ENCODE results near the gene DNAH5. TPM values are rescaled to one million over a fixed set of nuclear protein-coding genes. Genes with fewer than 3 reads are reported as not detected.

Gene DNAH5
- polyA plus RNA-seq, 1 donor (not counting 4 experiments of a cell fraction or from before 2014, with no cell fraction given): 0.73 TPM

DNA sequence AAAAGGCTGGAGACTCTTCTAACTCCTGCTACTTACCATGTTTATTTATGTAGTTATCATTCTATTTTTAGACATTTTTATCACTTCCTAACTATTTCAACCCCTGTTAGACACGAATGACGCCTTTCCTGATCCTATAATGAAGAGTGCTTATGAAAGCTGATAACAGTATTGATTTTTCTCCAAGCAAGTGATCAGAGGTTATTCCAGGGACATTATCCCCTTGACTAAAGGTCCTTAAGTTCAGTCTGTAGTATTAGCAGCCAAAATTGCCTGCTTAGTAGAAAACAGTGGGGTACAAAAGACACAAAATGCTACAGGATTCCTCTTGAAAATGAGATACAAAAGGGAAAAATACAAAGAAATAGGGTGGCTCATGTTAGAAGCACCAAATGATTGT, 235.6 kb downstream of the DNAH5 start:
- DNase-seq (ENCODE audit: low read depth, low spot score): no peak
- H3K4me1 ChIP-seq (ENCODE audit: control insufficient read depth, extremely low read depth, insufficient read depth, low read length): no peaks in the 10 kb centered on the region
- TF ChIP-seq EZH2 (IDR thresholded peaks at IDR 0.05; ENCODE audit: low read length): no peak
- no peaks in the 10 kb centered on the region for H3K9me1 ChIP-seq (ENCODE audit: control insufficient read depth, extremely low read depth, insufficient read depth, low read length)
- no peak overlapping the region for H3K4me3 ChIP-seq (ENCODE audit: control insufficient read depth in 2 of 3, extremely low read depth in 1 of 3, insufficient read depth in 2 of 3, low read depth in 1 of 3, low read length in 3 of 3)
- no peak overlapping the region for H3K27ac ChIP-seq (ENCODE audit: control insufficient read depth, insufficient read depth, low read length)
- H4K20me1 ChIP-seq (ENCODE audit: control insufficient read depth, extremely low read depth, insufficient read depth, low read length): no peaks in the 10 kb centered on the region
- H3K27me3 ChIP-seq (ENCODE audit: control insufficient read depth, extremely low read depth, insufficient read depth, low read length): no peaks in the 10 kb centered on the region
- H3K9me3 ChIP-seq (ENCODE audit: control insufficient read depth, low read depth, low read length): no peaks in the 10 kb centered on the region
- FAIRE-seq: no peak
- dilution Hi-C loops (cut with MboI; ENCODE audit: extremely low pct_ligation_motif_present, low sequenced_read_pairs): no loop called here
- H3K4me2 ChIP-seq (ENCODE audit: control insufficient read depth, extremely low read depth, insufficient read depth, low read depth, low read length): no peak overlapping the region
- H3K36me3 ChIP-seq (ENCODE audit: control insufficient read depth in 2 of 2, extremely low read depth in 1 of 2, insufficient read depth in 2 of 2, low read length in 2 of 2): no peaks in the 10 kb centered on the region
- H3K79me2 ChIP-seq (ENCODE audit: control insufficient read depth, insufficient read depth, low read length): no peaks in the 10 kb centered on the region
- no peak overlapping the region for H3K9ac ChIP-seq (ENCODE audit: control insufficient read depth, extremely low read depth, insufficient read depth, low read length)
- H2AFZ ChIP-seq (ENCODE audit: control insufficient read depth, low read length): no peak overlapping the region

DNA sequence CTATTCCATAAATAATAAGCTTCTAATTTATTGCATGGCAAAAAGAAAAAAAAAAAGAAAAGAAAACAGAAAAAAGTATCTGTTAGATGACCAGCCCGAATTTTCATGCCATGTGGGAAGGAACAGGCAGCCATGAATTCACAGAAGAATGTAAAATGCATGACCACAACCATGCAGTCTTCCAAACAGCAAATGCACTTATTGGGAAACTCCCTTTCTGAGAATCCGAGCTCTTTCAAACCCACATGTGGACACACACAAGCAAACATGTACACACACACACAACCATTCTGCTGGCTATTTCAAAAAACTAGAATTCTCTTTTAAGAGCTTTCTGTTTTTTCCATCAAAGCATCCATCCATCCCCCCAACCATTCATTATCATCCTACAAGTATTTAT, 236.1 kb downstream of the DNAH5 start:
- TF ChIP-seq EZH2 (IDR thresholded peaks at IDR 0.05; ENCODE audit: low read length): no peak
- TF ChIP-seq, protein P1, sequence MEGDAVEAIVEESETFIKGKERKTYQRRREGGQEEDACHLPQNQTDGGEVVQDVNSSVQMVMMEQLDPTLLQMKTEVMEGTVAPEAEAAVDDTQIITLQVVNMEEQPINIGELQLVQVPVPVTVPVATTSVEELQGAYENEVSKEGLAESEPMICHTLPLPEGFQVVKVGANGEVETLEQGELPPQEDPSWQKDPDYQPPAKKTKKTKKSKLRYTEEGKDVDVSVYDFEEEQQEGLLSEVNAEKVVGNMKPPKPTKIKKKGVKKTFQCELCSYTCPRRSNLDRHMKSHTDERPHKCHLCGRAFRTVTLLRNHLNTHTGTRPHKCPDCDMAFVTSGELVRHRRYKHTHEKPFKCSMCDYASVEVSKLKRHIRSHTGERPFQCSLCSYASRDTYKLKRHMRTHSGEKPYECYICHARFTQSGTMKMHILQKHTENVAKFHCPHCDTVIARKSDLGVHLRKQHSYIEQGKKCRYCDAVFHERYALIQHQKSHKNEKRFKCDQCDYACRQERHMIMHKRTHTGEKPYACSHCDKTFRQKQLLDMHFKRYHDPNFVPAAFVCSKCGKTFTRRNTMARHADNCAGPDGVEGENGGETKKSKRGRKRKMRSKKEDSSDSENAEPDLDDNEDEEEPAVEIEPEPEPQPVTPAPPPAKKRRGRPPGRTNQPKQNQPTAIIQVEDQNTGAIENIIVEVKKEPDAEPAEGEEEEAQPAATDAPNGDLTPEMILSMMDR (optimal IDR thresholded peaks at IDR 0.05 in 1 of 3, IDR thresholded peaks at IDR 0.05 in 1 of 3, conservative IDR thresholded peaks at IDR 0.05 in 1 of 3; ENCODE audit: extremely low read depth in 1 of 3, insufficient read depth in 2 of 3, low read length in 3 of 3): no peak
- no peak overlapping the region for H3K4me3 ChIP-seq (ENCODE audit: control insufficient read depth in 2 of 3, extremely low read depth in 1 of 3, insufficient read depth in 2 of 3, low read depth in 1 of 3, low read length in 3 of 3)
- no peak overlapping the region for H3K4me2 ChIP-seq (ENCODE audit: control insufficient read depth, extremely low read depth, insufficient read depth, low read depth, low read length)
- no peaks in the 10 kb centered on the region for H4K20me1 ChIP-seq (ENCODE audit: control insufficient read depth, extremely low read depth, insufficient read depth, low read length)
- H3K27me3 ChIP-seq (ENCODE audit: control insufficient read depth, extremely low read depth, insufficient read depth, low read length): no peaks in the 10 kb centered on the region
- H3K9ac ChIP-seq (ENCODE audit: control insufficient read depth, extremely low read depth, insufficient read depth, low read length): no peak overlapping the region
- no peaks in the 10 kb centered on the region for H3K4me1 ChIP-seq (ENCODE audit: control insufficient read depth, extremely low read depth, insufficient read depth, low read length)
- H3K79me2 ChIP-seq (ENCODE audit: control insufficient read depth, insufficient read depth, low read length): no peaks in the 10 kb centered on the region
- FAIRE-seq (no peak), DNase-seq (ENCODE audit: low read depth, low spot score) (no peak)
- dilution Hi-C loops (cut with MboI; ENCODE audit: extremely low pct_ligation_motif_present, low sequenced_read_pairs): no loop called here
- no peak overlapping the region for H2AFZ ChIP-seq (ENCODE audit: control insufficient read depth, low read length)
- no peaks in the 10 kb centered on the region for H3K9me1 ChIP-seq (ENCODE audit: control insufficient read depth, extremely low read depth, insufficient read depth, low read length)
- H3K9me3 ChIP-seq (ENCODE audit: control insufficient read depth, low read depth, low read length): no peaks in the 10 kb centered on the region
- no peaks in the 10 kb centered on the region for H3K36me3 ChIP-seq (ENCODE audit: control insufficient read depth in 2 of 2, extremely low read depth in 1 of 2, insufficient read depth in 2 of 2, low read length in 2 of 2)
- H3K27ac ChIP-seq (ENCODE audit: control insufficient read depth, insufficient read depth, low read length): no peak overlapping the region

DNA sequence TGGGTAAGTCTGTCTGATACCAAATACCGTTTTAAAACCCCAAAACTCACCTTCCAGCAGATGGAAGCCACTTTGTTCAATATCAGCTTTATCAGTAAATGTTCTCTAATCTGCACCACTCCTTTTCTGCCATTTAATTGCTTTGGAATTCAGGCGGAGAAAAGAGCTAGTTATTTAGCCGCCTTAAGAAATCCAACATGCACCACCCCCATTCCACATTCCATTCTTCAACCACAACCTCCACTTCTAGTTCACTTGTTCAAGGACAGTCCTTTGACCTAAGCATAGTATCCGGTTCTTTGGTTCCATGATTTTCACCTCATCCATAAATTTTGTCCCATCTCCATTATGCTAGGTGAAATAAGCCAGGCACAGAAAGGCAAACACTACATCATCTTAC, 240.1 kb downstream of the DNAH5 start:
- H3K9ac ChIP-seq (ENCODE audit: control insufficient read depth, extremely low read depth, insufficient read depth, low read length): no peak overlapping the region
- DNase-seq (ENCODE audit: low read depth, low spot score) (no peak), FAIRE-seq (no peak)
- no peaks in the 10 kb centered on the region for H3K79me2 ChIP-seq (ENCODE audit: control insufficient read depth, insufficient read depth, low read length)
- dilution Hi-C loops (cut with MboI; ENCODE audit: extremely low pct_ligation_motif_present, low sequenced_read_pairs): no loop called here
- H3K9me3 ChIP-seq (ENCODE audit: control insufficient read depth, low read depth, low read length): no peaks in the 10 kb centered on the region
- H3K4me2 ChIP-seq (ENCODE audit: control insufficient read depth, extremely low read depth, insufficient read depth, low read depth, low read length): no peak overlapping the region
- H3K4me1 ChIP-seq (ENCODE audit: control insufficient read depth, extremely low read depth, insufficient read depth, low read length): no peaks in the 10 kb centered on the region
- no peaks in the 10 kb centered on the region for H4K20me1 ChIP-seq (ENCODE audit: control insufficient read depth, extremely low read depth, insufficient read depth, low read length)
- H3K27ac ChIP-seq (ENCODE audit: control insufficient read depth, insufficient read depth, low read length): no peak overlapping the region
- no peaks in the 10 kb centered on the region for H3K27me3 ChIP-seq (ENCODE audit: control insufficient read depth, extremely low read depth, insufficient read depth, low read length)
- TF ChIP-seq, protein P1 (optimal IDR thresholded peaks at IDR 0.05 in 1 of 3, IDR thresholded peaks at IDR 0.05 in 1 of 3, conservative IDR thresholded peaks at IDR 0.05 in 1 of 3; ENCODE audit: extremely low read depth in 1 of 3, insufficient read depth in 2 of 3, low read length in 3 of 3): no peak
- no peak for TF ChIP-seq EZH2 (IDR thresholded peaks at IDR 0.05; ENCODE audit: low read length)
- no peaks in the 10 kb centered on the region for H3K36me3 ChIP-seq (ENCODE audit: control insufficient read depth in 2 of 2, extremely low read depth in 1 of 2, insufficient read depth in 2 of 2, low read length in 2 of 2)
- no peaks in the 10 kb centered on the region for H3K9me1 ChIP-seq (ENCODE audit: control insufficient read depth, extremely low read depth, insufficient read depth, low read length)
- H3K4me3 ChIP-seq (ENCODE audit: control insufficient read depth in 2 of 3, extremely low read depth in 1 of 3, insufficient read depth in 2 of 3, low read depth in 1 of 3, low read length in 3 of 3): no peak overlapping the region
- H2AFZ ChIP-seq (ENCODE audit: control insufficient read depth, low read length): no peak overlapping the region
